B cell (primary cell): ENCODE results near the gene TGFB1. TPM values are rescaled to one million over a fixed set of nuclear protein-coding genes. Genes with fewer than 3 reads are reported as not detected.

Experiments used
- ATAC-seq: fragments of 200-7000 bp; cut with Tn5 transposase; one replicate; pipeline ENCODE4 v1.10.0; 2021; ENCODE audit warnings: low read depth, mild to moderate bottlenecking, moderate number of reproducible peaks, moderate library complexity
- CTCF ChIA-PET: fragments of 350-600 bp; sonication (Branson Sonifier 250); formaldehyde crosslinking; loops from one replicate; lab custom pipeline; 2021; ENCODE audit warnings: antibody characterized with exemption, inconsistent platforms; lab: Charles Lee
- POLR2A ChIA-PET: fragments of 350-600 bp; sonication (Branson Sonifier 250); formaldehyde crosslinking; loops from one replicate; lab custom pipeline; 2021; ENCODE audit warnings: antibody characterized with exemption; lab: Charles Lee
- DNase-seq: peaks from one replicate; pipeline ENCODE4 v3.0.0; 2013
- H2AFZ ChIP-seq: 2 replicates; pipeline ENCODE4 v1.6.1; 2012; ENCODE audit warnings: mild to moderate bottlenecking, low read depth, low read length; ENCODE audit not compliant: insufficient read depth, poor library complexity, severe bottlenecking
- H3K27ac ChIP-seq, 2 donors: 1 replicate in 1 of 2; 2 replicates in 1 of 2; pipeline ENCODE4 v1.5.1; 2012 to 2013; ENCODE audit warnings: low read length in 2 of 2, mild to moderate bottlenecking in 2 of 2, moderate library complexity in 1 of 2
- H3K27me3 ChIP-seq, 4 experiments: fragments of 200-600 bp in 1 of 4; sonication (generic) in 1 of 4; replicated peaks in 1 of 4; 1 replicate in 2 of 4; 2 replicates in 2 of 4; pipeline versions ENCODE4 v1.6.1 to v1.7.0; 2013 to 2016; ENCODE audit warnings: low read length in 3 of 4, mild to moderate bottlenecking in 2 of 4, mixed read lengths in 1 of 4, moderate library complexity in 1 of 4; ENCODE audit not compliant: insufficient read depth in 4 of 4, control insufficient read depth in 3 of 4; ENCODE audit errors: control extremely low read depth in 1 of 4
- H3K36me3 ChIP-seq, 2 experiments: replicated peaks in 1 of 2; 1 replicate in 1 of 2; 2 replicates in 1 of 2; pipeline versions ENCODE4 v1.6.1 to v1.7.1; 2013; ENCODE audit warnings: low read length in 1 of 2; ENCODE audit not compliant: insufficient read depth in 2 of 2, control insufficient read depth in 1 of 2; ENCODE audit errors: control extremely low read depth in 1 of 2, extremely low read depth in 1 of 2
- H3K4me1 ChIP-seq, 2 donors: fragments of 200-600 bp in 1 of 2; sonication (generic) in 1 of 2; 1 replicate in 1 of 2; 2 replicates in 1 of 2; pipeline versions ENCODE4 v1.5.1 to v1.6.1; 2013 to 2017; ENCODE audit warnings: low read length in 2 of 2; ENCODE audit not compliant: control insufficient read depth in 2 of 2, insufficient read depth in 2 of 2
- H3K4me2 ChIP-seq: replicated peaks from 2 replicates; pipeline ENCODE3; 2012; ENCODE audit warnings: mild to moderate bottlenecking, low read depth, low read length; ENCODE audit not compliant: poor library complexity, severe bottlenecking
- H3K4me3 ChIP-seq, 5 experiments: fragments of 200-600 bp in 1 of 5; sonication (generic) in 1 of 5; 1 replicate in 3 of 5; 2 replicates in 2 of 5; pipeline versions ENCODE4 v1.5.1 to v1.7.0; 2011 to 2016; ENCODE audit warnings: low read length in 4 of 5, mild to moderate bottlenecking in 4 of 5, low read depth in 2 of 5, control low read depth in 1 of 5, moderate library complexity in 1 of 5; ENCODE audit not compliant: insufficient read depth in 1 of 5; ENCODE audit errors: control extremely low read depth in 1 of 5, extremely low read depth in 1 of 5
- H3K79me2 ChIP-seq: fragments of 200-600 bp; sonication (generic); one replicate; pipeline ENCODE4 v1.6.0; 2016; ENCODE audit warnings: low read length; ENCODE audit not compliant: control insufficient read depth, insufficient read depth
- H3K9ac ChIP-seq: fragments of 200-600 bp; sonication (generic); 2 replicates; pipeline ENCODE4 v1.6.1; 2017; ENCODE audit warnings: mild to moderate bottlenecking, low read length, moderate library complexity
- H3K9me3 ChIP-seq, 3 donors: one replicate each; pipeline versions ENCODE4 v1.6.1 to v1.7.1; 2013; ENCODE audit warnings: low read length in 2 of 3; ENCODE audit not compliant: control insufficient read depth in 2 of 3, insufficient read depth in 1 of 3; ENCODE audit errors: control extremely low read depth in 1 of 3
- H4K20me1 ChIP-seq: 2 replicates; pipeline ENCODE4 v1.6.0; 2012; ENCODE audit warnings: mild to moderate bottlenecking, low read length; ENCODE audit not compliant: insufficient read depth, control insufficient read depth, poor library complexity, severe bottlenecking
- H3K27ac Mint-ChIP-seq: one replicate; pipeline ENCODE4 v1.8.0; 2021; ENCODE audit warnings: mixed read lengths
- H3K27me3 Mint-ChIP-seq: one replicate; pipeline ENCODE4 v1.8.0; 2021; ENCODE audit warnings: mixed read lengths
- H3K4me1 Mint-ChIP-seq: one replicate; pipeline ENCODE4 v1.8.0; 2021; ENCODE audit warnings: mixed read lengths
- H3K4me3 Mint-ChIP-seq: one replicate; pipeline ENCODE4 v1.8.0; 2021; ENCODE audit warnings: mixed read lengths
- H3K9me3 Mint-ChIP-seq: one replicate; pipeline ENCODE4 v1.8.0; 2022; ENCODE audit warnings: mixed read lengths; ENCODE audit not compliant: insufficient read depth
- CTCF ChIP-seq: fragments of 200-600 bp; IDR thresholded peaks from one replicate; pipeline ENCODE4 v1.8.0; 2022; ENCODE audit warnings: antibody characterized with exemption, mild to moderate bottlenecking
- EZH2 ChIP-seq: IDR thresholded peaks from 2 replicates; pipeline ENCODE4 v1.6.1; 2012; ENCODE audit warnings: borderline replicate concordance, low read depth, mild to moderate bottlenecking, moderate library complexity, low read length; ENCODE audit not compliant: insufficient read depth, poor library complexity, severe bottlenecking
- WGBS: methylation state at CpG from one replicate; pipeline ENCODE4 v1.1.5; 2013; ENCODE audit warnings: missing lambda C conversion rate; ENCODE audit not compliant: insufficient coverage; 5-methylcytosine and 5-hydroxymethylcytosine counted together
- intact Hi-C: fragments of 100-400 bp; cut with micrococcal nuclease; formaldehyde crosslinking; loops from one replicate; pipeline ENCODE4 v1.10.0; 2022
- polyA plus RNA-seq: library from polyadenylated mRNA; depleted of rRNA; stranded (reverse); fragments of >200 nt; gene quantifications from 2 replicates; pipeline ENCODE4 v1.2.3, GENCODE V29; 2012
- total RNA-seq, 2 donors: library from RNA; stranded (reverse); fragments of 120-200 nt in 1 of 2; gene quantifications; 1 replicate in 1 of 2; 2 replicates in 1 of 2; pipeline versions ENCODE4 v1.2.3 to v1.2.4, GENCODE V29; 2013 to 2022

Gene TGFB1
- total and polyA plus RNA-seq, 2 donors (not counting 1 experiment from before 2014, with no cell fraction given), result 109 to 120 TPM

- H3K4me3 ChIP-seq, result no peak overlapping the region
- peak overlapping the region; percentile 22 for H3K27ac Mint-ChIP-seq
- H2AFZ ChIP-seq, result no peak overlapping the region
- peaks cover 40% of the 10 kb centered on the region for H3K4me1 Mint-ChIP-seq
- H3K4me3 Mint-ChIP-seq, result peak overlapping the region; percentile 80
- intact Hi-C loops, result loop anchor here (5.0 kb wide), 1 partner anchor 678 kb away; the partner anchor contains the start of genes COQ8B and ITPKC
- TF ChIP-seq CTCF (no peak), EZH2 (no peak)
- no peaks in the 10 kb centered on the region for H3K27me3 ChIP-seq
- H4K20me1 ChIP-seq, result no peaks in the 10 kb centered on the region
- WGBS, result 79% methylated on average over 6 of the region's 6 CpGs
- no peak overlapping the region for H3K27ac ChIP-seq
- CTCF ChIA-PET, result no interaction called here
- H3K9me3 Mint-ChIP-seq, result no peaks in the 10 kb centered on the region
- no peak overlapping the region for H3K9ac ChIP-seq
- no peak for ATAC-seq
- POLR2A ChIA-PET, result interaction anchor here (0.8 kb wide), 1 partner anchor 31 kb away, joined by 3 read pairs; the partner anchor contains the start of gene B9D2
- H3K9me3 ChIP-seq, result no peaks in the 10 kb centered on the region
- no peak overlapping the region for H3K4me2 ChIP-seq
- H3K36me3 ChIP-seq, result peaks cover 0 to 24% of the 10 kb centered on the region in 2 experiments
- peaks cover 27 to 28% of the 10 kb centered on the region in 2 donors for H3K4me1 ChIP-seq
- DNase-seq, result no peak
- peaks cover 59% of the 10 kb centered on the region for H3K79me2 ChIP-seq
- H3K27me3 Mint-ChIP-seq, result no peaks in the 10 kb centered on the region
These were observed 41.6 kb upstream of the TGFB1 start for GRCh38 chr19:41395355-41395754.

GRCh38 chr19:41392775-41393174 lies 39.1 kb upstream of the TGFB1 start:
- Histone ChIP-seq H3K79me2 (peaks cover 36% of the 10 kb centered on the region), H3K4me2 (no peak overlapping the region), H3K9ac (no peak overlapping the region), H3K27me3 (no peaks in the 10 kb centered on the region), H3K9me3 (no peaks in the 10 kb centered on the region), H3K4me3 (no peak overlapping the region), H2AFZ (no peak overlapping the region), H3K27ac (no peak overlapping the region), H4K20me1 (no peaks in the 10 kb centered on the region), H3K36me3 (peaks cover 0 to 44% of the 10 kb centered on the region in 2 experiments), H3K4me1 (peaks cover 15 to 16% of the 10 kb centered on the region in 2 donors)
- no peaks in the 10 kb centered on the region for H3K27me3 Mint-ChIP-seq
- ATAC-seq, result no peak
- 99% methylated on average over 12 of the region's 12 CpGs for WGBS
- H3K4me1 Mint-ChIP-seq, result peaks cover 22% of the 10 kb centered on the region
- ChIA-PET CTCF (interaction anchor here (0.6 to 1.3 kb wide), 2 partner anchors 14 to 928 kb away, joined by 4 read pairs; no protein-coding TSS in a partner anchor), POLR2A (no interaction called here)
- H3K9me3 Mint-ChIP-seq, result no peaks in the 10 kb centered on the region
- DNase-seq, result no peak
- no peak overlapping the region for H3K4me3 Mint-ChIP-seq
- intact Hi-C loops, result no loop called here
- H3K27ac Mint-ChIP-seq, result no peak overlapping the region
- no peak for TF ChIP-seq CTCF
- no peak for TF ChIP-seq EZH2
